Activated CD8-positive, alpha-beta memory T cell treated with anti-CD3 and anti-CD28 coated beads, Interleukin-2, amount 50 U/mL, for 24 hours (primary cell): Measurements from ENCODE around the gene CCDC61.

Experiments used
- DNase-seq: peaks from one replicate; pipeline ENCODE4 v3.0.0-alpha.2; 2020; ENCODE audit errors: extremely low read depth

The CCDC61 gene

GRCh38 chr19:45994998-45995714, at the start of gene CCDC61:
TSS of gene CCDC61 (plus strand) at chr19:45995467. CDS start at chr19:46003019, 7,552 bp downstream.
- peak; percentile 89 for DNase-seq

GRCh38 chr19:45947926-45948325, 47.3 kb upstream of the CCDC61 start:
- no peak for DNase-seq

- no peak for DNase-seq
Measured at GRCh38 chr19:45952341-45952685, 43.0 kb upstream of the CCDC61 start.

GRCh38 chr19:45952686-45953505, 42.4 kb upstream of the CCDC61 start:
- DNase-seq, result no peak

GRCh38 chr19:45953676-45954075, 41.6 kb upstream of the CCDC61 start:
- DNase-seq, result no peak

GRCh38 chr19:45954156-45954555, 41.1 kb upstream of the CCDC61 start:
- no peak for DNase-seq

GRCh38 chr19:45955905-45956608, 39.2 kb upstream of the CCDC61 start:
- no peak for DNase-seq

GRCh38 chr19:45958320-45958719, 36.9 kb upstream of the CCDC61 start:
- no peak for DNase-seq

- DNase-seq, result no peak
Measured at GRCh38 chr19:45958769-45959516, 36.3 kb upstream of the CCDC61 start.

GRCh38 chr19:45959517-45960025, 35.7 kb upstream of the CCDC61 start:
- DNase-seq, result no peak

- DNase-seq, result no peak
Measured at GRCh38 chr19:45960595-45961235, 34.6 kb upstream of the CCDC61 start.

GRCh38 chr19:45962021-45962420, 33.2 kb upstream of the CCDC61 start:
- no peak for DNase-seq

GRCh38 chr19:45967246-45967645, 28.0 kb upstream of the CCDC61 start:
- DNase-seq, result no peak

GRCh38 chr19:45968626-45969025, 26.6 kb upstream of the CCDC61 start:
- no peak for DNase-seq

GRCh38 chr19:45969676-45970075, 25.6 kb upstream of the CCDC61 start:
- no peak for DNase-seq

GRCh38 chr19:45971260-45971902, 23.9 kb upstream of the CCDC61 start:
- no peak for DNase-seq

GRCh38 chr19:45972081-45972946, 23.0 kb upstream of the CCDC61 start:
- DNase-seq, result no peak

- DNase-seq, result no peak
Measured at GRCh38 chr19:45972947-45973540, 22.2 kb upstream of the CCDC61 start.
